PC-3 (cell line): Measurements from ENCODE around the gene MPC1. TPM values are rescaled to one million over a fixed set of nuclear protein-coding genes. Genes with fewer than 3 reads are reported as not detected.

ENCODE experiments used
- ATAC-seq: fragments of 200-7000 bp; cut with Tn5 transposase; 2 replicates; pipeline ENCODE4 v1.9.1; 2020; ENCODE audit warnings: mild to moderate bottlenecking, moderate library complexity
- BruUV-seq: library from RNA; stranded (reverse); fragments of 400-500 nt; replicated peaks from 2 replicates; lab custom pipeline; 2021; lab: Mats Ljungman, UMichigan
- CTCF ChIA-PET: fragments of 300-600 bp; sonication (Branson Sonifier 250); formaldehyde crosslinking; loops from one replicate; lab custom pipeline; 2022; ENCODE audit warnings: antibody characterized with exemption; lab: Charles Lee
- POLR2A ChIA-PET: fragments of 300-600 bp; sonication (Branson Sonifier 250); formaldehyde crosslinking; loops from one replicate; lab custom pipeline; 2022; ENCODE audit warnings: antibody characterized with exemption; ENCODE audit not compliant: unreplicated experiment; lab: Charles Lee
- DNase-seq: peaks from one replicate; pipeline ENCODE4 v3.0.0-alpha.2; 2015
- H2AFZ ChIP-seq: fragments of 300-600 bp; sonication (generic); 2 replicates; pipeline ENCODE4 v1.6.0; 2016; ENCODE audit warnings: antibody characterized with exemption, low read length
- H3F3A ChIP-seq: fragments of 300-600 bp; sonication (generic); one replicate; pipeline ENCODE4 v1.6.0; 2017; ENCODE audit warnings: antibody characterized with exemption, low read length, control low read depth, mild to moderate bottlenecking; ENCODE audit not compliant: unreplicated experiment
- H3K27ac ChIP-seq: fragments of 300-600 bp; sonication (generic); 2 replicates; pipeline ENCODE4 v1.5.1; 2016; ENCODE audit warnings: mild to moderate bottlenecking, low read length
- H3K27me3 ChIP-seq: fragments of 300-600 bp; sonication (generic); 2 replicates; pipeline ENCODE4 v1.6.1; 2016; ENCODE audit warnings: low read length, mixed read lengths
- H3K36me3 ChIP-seq: fragments of 300-600 bp; sonication (generic); 2 replicates; pipeline ENCODE4 v1.6.1; 2016; ENCODE audit warnings: low read depth, mixed run types, low read length, mixed read lengths
- H3K4me1 ChIP-seq: fragments of 300-600 bp; sonication (generic); 2 replicates; pipeline ENCODE4 v1.5.1; 2016; ENCODE audit warnings: low read length; ENCODE audit not compliant: insufficient read depth
- H3K4me2 ChIP-seq: fragments of 300-600 bp; sonication (generic); 2 replicates; pipeline ENCODE4 v1.6.0; 2016; ENCODE audit warnings: low read length
- H3K4me3 ChIP-seq: fragments of 300-600 bp; sonication (generic); 2 replicates; pipeline ENCODE4 v1.5.1; 2016; ENCODE audit warnings: mild to moderate bottlenecking, low read length, mixed read lengths
- H3K79me2 ChIP-seq: fragments of 300-600 bp; sonication (generic); 2 replicates; pipeline ENCODE4 v1.6.1; 2017; ENCODE audit warnings: low read length, mixed read lengths
- H3K9ac ChIP-seq: fragments of 300-600 bp; sonication (generic); 2 replicates; pipeline ENCODE4 v1.6.0; 2016; ENCODE audit warnings: mild to moderate bottlenecking, low read length
- H3K9me2 ChIP-seq: fragments of 300-600 bp; sonication (generic); replicated peaks from 2 replicates; pipeline ENCODE4 v1.6.1; 2016; ENCODE audit warnings: mixed run types, low read length, mixed read lengths
- H3K9me3 ChIP-seq: fragments of 300-600 bp; sonication (generic); 2 replicates; pipeline ENCODE4 v1.6.1; 2016; ENCODE audit warnings: low read length, mixed read lengths
- H4K20me1 ChIP-seq: fragments of 300-600 bp; sonication (generic); 2 replicates; pipeline ENCODE4 v1.6.1; 2016; ENCODE audit warnings: low read length, mixed read lengths
- CTCF ChIP-seq: fragments of 300-600 bp; sonication (generic); conservative IDR thresholded peaks from 2 replicates; pipeline ENCODE4 v1.5.1; 2017; ENCODE audit warnings: antibody characterized with exemption, low read depth, mild to moderate bottlenecking, low read length
- EZH2 ChIP-seq: fragments of 300-600 bp; sonication (generic); IDR thresholded peaks from one replicate; pipeline ENCODE4 v1.6.1; 2017; ENCODE audit warnings: antibody characterized with exemption, mild to moderate bottlenecking, low read length; ENCODE audit not compliant: unreplicated experiment
- EZH2phosphoT487 ChIP-seq: fragments of 300-600 bp; sonication (generic); IDR thresholded peaks from 2 replicates; pipeline ENCODE4 v1.6.1; 2018; ENCODE audit warnings: mild to moderate bottlenecking, antibody characterized with exemption, low read length, borderline replicate concordance
- intact Hi-C: fragments of 100-400 bp; cut with micrococcal nuclease; formaldehyde crosslinking; loops from 2 replicates; pipeline ENCODE4 v1.9.0; 2023
- total RNA-seq: library from RNA; depleted of rRNA; stranded (reverse); fragments of >200 nt; gene quantifications from 2 replicates; pipeline ENCODE4 v1.2.3, GENCODE V29; 2014

MPC1 gene
- total RNA-seq, 1 experiment from 2014 or later: 26.7 TPM

GRCh38 chr6:166419286-166419685, 36.5 kb upstream of the MPC1 start:
- ChIA-PET CTCF (no interaction called here), POLR2A (no interaction called here)
- no peak for TF ChIP-seq EZH2
- no peak for ATAC-seq
- peak; percentile 36 for DNase-seq
- no TSS peak for BruUV-seq
- Histone ChIP-seq H3K9ac (no peak overlapping the region), H4K20me1 (no peaks in the 10 kb centered on the region), H3K9me2 (no peaks in the 10 kb centered on the region), H3K27ac (no peak overlapping the region), H3K27me3 (no peaks in the 10 kb centered on the region), H3K4me3 (no peak overlapping the region), H3K4me1 (peaks cover 10% of the 10 kb centered on the region; the same call in 1 of the 2 replicates), H3K4me2 (no peak overlapping the region), H3K79me2 (no peaks in the 10 kb centered on the region), H3K9me3 (no peaks in the 10 kb centered on the region), H3F3A (no peaks in the 10 kb centered on the region), H2AFZ (no peak overlapping the region), H3K36me3 (no peaks in the 10 kb centered on the region)
- intact Hi-C loops: no loop called here

GRCh38 chr6:166418691-166419143, 36.0 kb upstream of the MPC1 start:
- BruUV-seq: no TSS peak
- Histone ChIP-seq H3K36me3 (no peaks in the 10 kb centered on the region), H3K9me3 (no peaks in the 10 kb centered on the region), H3K27ac (no peak overlapping the region), H2AFZ (no peak overlapping the region), H3K4me3 (no peak overlapping the region), H3K9me2 (no peaks in the 10 kb centered on the region), H3K4me2 (no peak overlapping the region), H3K4me1 (peaks cover 10% of the 10 kb centered on the region; the same call in 1 of the 2 replicates), H3F3A (no peaks in the 10 kb centered on the region), H3K9ac (no peak overlapping the region), H4K20me1 (no peaks in the 10 kb centered on the region), H3K79me2 (no peaks in the 10 kb centered on the region), H3K27me3 (no peaks in the 10 kb centered on the region)
- no peak for TF ChIP-seq CTCF
- no peak for TF ChIP-seq EZH2phosphoT487
- TF ChIP-seq EZH2: no peak
- DNase-seq (no peak), ATAC-seq (no peak)
- intact Hi-C loops: no loop called here
- ChIA-PET CTCF (no interaction called here), POLR2A (no interaction called here)

- H4K20me1 ChIP-seq: no peaks in the 10 kb centered on the region
- H3K9me3 ChIP-seq: no peaks in the 10 kb centered on the region
- intact Hi-C loops: no loop called here
- no peak overlapping the region for H3K4me3 ChIP-seq
- no peaks in the 10 kb centered on the region for H3K9me2 ChIP-seq
- TF ChIP-seq EZH2 (no peak), EZH2phosphoT487 (no peak), CTCF (no peak)
- no peaks in the 10 kb centered on the region for H3K79me2 ChIP-seq
- H3K36me3 ChIP-seq: no peaks in the 10 kb centered on the region
- no peaks in the 10 kb centered on the region for H3K27me3 ChIP-seq
- H3K9ac ChIP-seq: no peak overlapping the region
- no peaks in the 10 kb centered on the region for H3F3A ChIP-seq
- peaks cover 10% of the 10 kb centered on the region; the same call in 1 of the 2 replicates for H3K4me1 ChIP-seq
- BruUV-seq: no TSS peak
- no peak overlapping the region for H2AFZ ChIP-seq
- DNase-seq: no peak
- POLR2A ChIA-PET: no interaction called here
- no peak for ATAC-seq
- H3K4me2 ChIP-seq: no peak overlapping the region
- CTCF ChIA-PET: no interaction called here
- H3K27ac ChIP-seq: no peak overlapping the region
These were observed 34.5 kb upstream of the MPC1 start for GRCh38 chr6:166417285-166417691.
